Type B pancreatic cell (in vitro differentiated cells): ENCODE results near the gene PPARG. TPM values are rescaled to one million over a fixed set of nuclear protein-coding genes. Genes with fewer than 3 reads are reported as not detected.

ENCODE experiments used
- DNase-seq: peaks from one replicate; pipeline ENCODE4 v3.0.0; 2021; ENCODE audit warnings: mixed read lengths; ENCODE audit not compliant: unreplicated experiment; ENCODE audit errors: extremely low spot score
- H3K27ac Mint-ChIP-seq: 2 replicates; pipeline ENCODE4 v1.8.0; 2021; ENCODE audit warnings: mild to moderate bottlenecking, mixed read lengths
- H3K27me3 Mint-ChIP-seq: 2 replicates; pipeline ENCODE4 v1.8.0; 2021; ENCODE audit warnings: mixed read lengths
- H3K36me3 Mint-ChIP-seq: 2 replicates; pipeline ENCODE4 v1.8.0; 2021; ENCODE audit warnings: mixed read lengths
- H3K4me1 Mint-ChIP-seq: one replicate; pipeline ENCODE4 v1.8.0; 2021; ENCODE audit warnings: mixed read lengths; ENCODE audit not compliant: unreplicated experiment
- H3K4me3 Mint-ChIP-seq: 2 replicates; pipeline ENCODE4 v1.8.0; 2021; ENCODE audit warnings: mild to moderate bottlenecking, mixed read lengths
- H3K9me3 Mint-ChIP-seq: 2 replicates; pipeline ENCODE4 v1.8.0; 2021; ENCODE audit warnings: mixed read lengths
- total RNA-seq: library from RNA; stranded (reverse); gene quantifications from 2 replicates; pipeline ENCODE4 v1.2.1, GENCODE V29; 2021; ENCODE audit warnings: low replicate concordance
- TF ChIP-seq, protein P1 (sequence below): fragments of 200-600 bp; sonication (generic); conservative IDR thresholded peaks from 2 replicates; pipeline ENCODE4 v1.5.0; 2021; ENCODE audit warnings: antibody characterized with exemption, mild to moderate bottlenecking

Gene PPARG
- total RNA-seq, 1 donor from 2014 or later, result 21.5 TPM

DNA sequence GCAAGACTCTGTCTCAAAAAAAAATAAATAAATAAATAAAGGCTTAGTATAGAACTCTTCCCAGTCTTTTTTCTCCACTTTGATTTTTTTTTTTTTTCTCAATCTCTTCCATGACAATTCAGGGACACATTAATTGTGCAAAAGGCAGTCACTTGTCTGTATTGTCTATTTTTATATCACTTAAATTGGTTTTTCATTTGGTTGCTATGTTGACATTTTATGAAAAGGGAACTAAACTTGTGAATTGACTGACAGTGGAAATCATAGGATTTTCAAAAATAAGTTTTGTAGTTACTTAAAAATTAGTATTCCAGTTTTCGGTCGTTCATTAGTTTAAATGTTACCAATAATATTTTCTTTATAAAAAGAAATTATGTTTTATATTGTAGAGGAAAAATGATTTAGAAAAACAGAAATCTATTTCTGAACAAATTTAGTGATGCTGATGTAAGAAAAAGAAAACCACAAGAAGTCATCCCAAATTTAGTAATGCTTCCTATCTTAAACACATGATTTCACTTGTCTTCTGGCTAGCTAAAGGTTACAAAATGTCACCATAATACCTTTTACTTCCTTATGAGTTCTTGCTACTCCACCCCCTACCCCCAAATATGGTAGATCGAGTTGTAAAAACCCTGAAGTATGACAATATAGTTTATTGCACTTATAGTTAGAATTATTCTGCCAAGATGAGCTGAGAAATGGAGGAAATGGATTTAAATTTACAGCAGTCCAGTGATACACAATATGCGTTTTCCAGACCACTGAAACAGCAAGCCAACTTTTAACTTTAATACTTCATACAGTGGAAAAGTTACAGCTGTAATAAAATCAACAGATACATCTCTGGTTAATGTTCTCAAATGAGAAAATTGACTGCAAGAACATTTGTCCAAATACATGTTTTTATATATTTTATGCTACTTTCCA lies 37.0 kb downstream of the PPARG start:
- Mint-ChIP-seq H3K9me3 (peaks cover 4% of the 10 kb centered on the region), H3K36me3 (no peaks in the 10 kb centered on the region), H3K4me1 (no peaks in the 10 kb centered on the region), H3K4me3 (no peak overlapping the region), H3K27me3 (peaks cover 6% of the 10 kb centered on the region), H3K27ac (no peak overlapping the region)
- DNase-seq, result no peak
- TF ChIP-seq, protein P1, sequence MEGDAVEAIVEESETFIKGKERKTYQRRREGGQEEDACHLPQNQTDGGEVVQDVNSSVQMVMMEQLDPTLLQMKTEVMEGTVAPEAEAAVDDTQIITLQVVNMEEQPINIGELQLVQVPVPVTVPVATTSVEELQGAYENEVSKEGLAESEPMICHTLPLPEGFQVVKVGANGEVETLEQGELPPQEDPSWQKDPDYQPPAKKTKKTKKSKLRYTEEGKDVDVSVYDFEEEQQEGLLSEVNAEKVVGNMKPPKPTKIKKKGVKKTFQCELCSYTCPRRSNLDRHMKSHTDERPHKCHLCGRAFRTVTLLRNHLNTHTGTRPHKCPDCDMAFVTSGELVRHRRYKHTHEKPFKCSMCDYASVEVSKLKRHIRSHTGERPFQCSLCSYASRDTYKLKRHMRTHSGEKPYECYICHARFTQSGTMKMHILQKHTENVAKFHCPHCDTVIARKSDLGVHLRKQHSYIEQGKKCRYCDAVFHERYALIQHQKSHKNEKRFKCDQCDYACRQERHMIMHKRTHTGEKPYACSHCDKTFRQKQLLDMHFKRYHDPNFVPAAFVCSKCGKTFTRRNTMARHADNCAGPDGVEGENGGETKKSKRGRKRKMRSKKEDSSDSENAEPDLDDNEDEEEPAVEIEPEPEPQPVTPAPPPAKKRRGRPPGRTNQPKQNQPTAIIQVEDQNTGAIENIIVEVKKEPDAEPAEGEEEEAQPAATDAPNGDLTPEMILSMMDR, result no peak

DNA sequence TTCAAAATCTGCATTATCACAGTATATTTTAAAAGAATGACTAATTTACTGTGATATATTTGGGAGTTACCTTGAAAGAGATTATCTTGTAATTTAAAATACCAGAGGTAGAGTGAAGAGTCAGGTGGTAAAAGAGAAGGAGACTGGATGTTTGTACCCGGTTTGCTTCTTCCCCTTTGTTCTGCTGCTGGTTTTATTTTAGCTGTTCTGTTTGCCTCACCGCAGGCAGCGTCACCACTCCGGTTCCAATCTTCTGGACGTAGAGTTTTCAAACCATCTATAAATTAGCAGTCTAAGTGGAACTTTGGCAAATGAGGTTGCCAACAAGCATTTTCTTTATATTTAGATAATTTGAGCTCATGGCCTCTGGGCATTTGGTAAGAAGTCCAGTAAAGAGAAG lies 38.2 kb downstream of the PPARG start:
- H3K4me3 Mint-ChIP-seq, result no peak overlapping the region
- DNase-seq, result no peak
- H3K9me3 Mint-ChIP-seq, result peaks cover 4% of the 10 kb centered on the region
- H3K27me3 Mint-ChIP-seq, result peaks cover 6% of the 10 kb centered on the region
- no peaks in the 10 kb centered on the region for H3K36me3 Mint-ChIP-seq
- H3K4me1 Mint-ChIP-seq, result no peaks in the 10 kb centered on the region
- TF ChIP-seq, protein P1, result no peak
- H3K27ac Mint-ChIP-seq, result no peak overlapping the region

DNA sequence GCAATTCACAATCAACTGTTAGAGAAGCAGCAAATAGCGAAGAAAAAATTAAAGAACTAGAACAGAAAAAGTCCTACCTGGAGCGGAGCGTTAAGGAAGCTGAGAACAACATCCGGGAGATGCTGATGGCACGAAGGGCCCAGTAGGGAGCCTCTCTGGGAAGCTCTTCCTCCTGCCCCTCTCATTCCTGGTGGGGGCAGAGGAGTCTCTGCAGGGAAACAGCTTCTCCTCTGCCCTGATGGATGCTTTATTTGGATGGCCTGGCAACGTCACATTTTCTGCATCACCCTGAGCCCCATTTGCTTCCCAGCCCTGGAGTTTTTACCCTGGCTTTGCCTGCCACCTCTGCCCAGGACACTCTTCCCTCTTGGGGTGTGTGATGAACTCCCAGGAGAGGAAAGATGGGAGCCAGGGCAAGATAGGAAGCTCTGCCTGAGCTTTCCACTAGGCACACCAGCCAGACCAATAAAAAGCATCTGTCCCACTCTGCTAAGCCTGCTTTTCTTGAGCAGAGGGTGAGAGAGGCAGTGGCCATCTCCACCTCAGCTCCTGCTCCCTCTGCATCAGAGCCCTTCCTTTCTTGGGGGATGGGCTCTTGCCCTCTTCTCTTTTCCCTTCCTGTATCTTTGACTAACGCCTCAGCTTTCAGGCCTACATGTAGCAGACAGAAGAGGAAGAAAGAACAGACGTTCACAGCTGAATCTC lies 39.4 kb downstream of the PPARG start:
- Mint-ChIP-seq H3K36me3 (no peaks in the 10 kb centered on the region), H3K27me3 (peaks cover 6% of the 10 kb centered on the region), H3K9me3 (no peaks in the 10 kb centered on the region), H3K4me1 (no peaks in the 10 kb centered on the region), H3K27ac (no peak overlapping the region), H3K4me3 (no peak overlapping the region)
- DNase-seq, result no peak
- TF ChIP-seq, protein P1, result no peak

DNA sequence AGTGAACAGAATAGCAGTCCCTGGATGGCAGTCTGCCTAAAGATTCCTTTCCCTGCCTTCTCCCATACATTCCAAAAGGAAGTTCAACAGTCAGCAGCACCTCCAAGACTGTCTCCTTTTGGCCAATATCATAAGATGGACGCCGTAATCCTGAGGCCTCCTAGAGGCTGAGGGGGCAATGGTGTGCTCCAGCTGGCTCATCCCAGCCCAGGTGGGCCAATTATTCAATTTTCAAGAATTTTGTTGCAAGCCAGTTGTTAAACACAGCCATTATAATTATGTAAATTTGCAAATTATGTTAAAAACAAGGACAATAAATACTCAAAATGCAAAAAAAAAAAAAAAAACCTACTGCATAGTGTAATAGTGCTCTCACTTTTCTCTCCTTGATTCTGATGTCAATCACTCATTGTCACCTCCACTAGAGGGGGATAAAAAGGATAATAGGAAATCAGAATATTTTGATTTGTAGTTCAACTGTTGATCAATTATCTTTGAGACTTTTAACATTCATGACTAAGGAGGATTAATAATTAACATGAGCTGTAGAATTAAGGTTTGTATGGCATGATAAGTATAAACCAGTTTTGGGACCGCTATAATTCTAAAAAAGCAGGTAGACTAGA lies 40.1 kb downstream of the PPARG start:
- no peak for DNase-seq
- Mint-ChIP-seq H3K27ac (no peak overlapping the region), H3K9me3 (no peaks in the 10 kb centered on the region), H3K4me1 (no peaks in the 10 kb centered on the region), H3K4me3 (no peak overlapping the region), H3K36me3 (no peaks in the 10 kb centered on the region), H3K27me3 (peaks cover 3% of the 10 kb centered on the region)
- TF ChIP-seq, protein P1, result no peak

DNA sequence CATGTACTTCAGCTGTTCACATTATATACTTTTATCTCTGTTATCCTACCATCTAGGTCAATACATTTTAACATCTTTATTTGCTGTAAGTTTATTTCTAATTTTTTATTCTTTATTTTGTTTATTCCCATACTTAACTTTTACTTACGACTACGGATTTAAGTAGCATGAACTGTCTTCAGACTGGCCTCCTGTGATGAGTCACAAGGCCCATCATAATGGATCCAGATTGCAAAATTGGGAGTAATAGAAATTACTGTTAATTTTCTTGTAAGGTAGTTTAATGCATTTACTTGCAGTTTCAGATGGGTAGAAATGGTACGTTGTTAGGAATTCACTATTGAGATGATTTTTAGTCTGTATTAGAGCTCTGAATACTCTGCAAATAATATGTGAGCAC lies 45.9 kb downstream of the PPARG start:
- H3K36me3 Mint-ChIP-seq, result no peaks in the 10 kb centered on the region

More for the DNA sequence above, 45.9 kb downstream of the PPARG start:
- H3K27me3 Mint-ChIP-seq, result no peaks in the 10 kb centered on the region
- no peaks in the 10 kb centered on the region for H3K9me3 Mint-ChIP-seq
- no peak overlapping the region for H3K4me3 Mint-ChIP-seq
- TF ChIP-seq, protein P1, result no peak
- no peaks in the 10 kb centered on the region for H3K4me1 Mint-ChIP-seq
- no peak for DNase-seq
- H3K27ac Mint-ChIP-seq, result no peak overlapping the region
